ENCODE results near the gene STX18.

- TF ChIP-seq, protein P1, sequence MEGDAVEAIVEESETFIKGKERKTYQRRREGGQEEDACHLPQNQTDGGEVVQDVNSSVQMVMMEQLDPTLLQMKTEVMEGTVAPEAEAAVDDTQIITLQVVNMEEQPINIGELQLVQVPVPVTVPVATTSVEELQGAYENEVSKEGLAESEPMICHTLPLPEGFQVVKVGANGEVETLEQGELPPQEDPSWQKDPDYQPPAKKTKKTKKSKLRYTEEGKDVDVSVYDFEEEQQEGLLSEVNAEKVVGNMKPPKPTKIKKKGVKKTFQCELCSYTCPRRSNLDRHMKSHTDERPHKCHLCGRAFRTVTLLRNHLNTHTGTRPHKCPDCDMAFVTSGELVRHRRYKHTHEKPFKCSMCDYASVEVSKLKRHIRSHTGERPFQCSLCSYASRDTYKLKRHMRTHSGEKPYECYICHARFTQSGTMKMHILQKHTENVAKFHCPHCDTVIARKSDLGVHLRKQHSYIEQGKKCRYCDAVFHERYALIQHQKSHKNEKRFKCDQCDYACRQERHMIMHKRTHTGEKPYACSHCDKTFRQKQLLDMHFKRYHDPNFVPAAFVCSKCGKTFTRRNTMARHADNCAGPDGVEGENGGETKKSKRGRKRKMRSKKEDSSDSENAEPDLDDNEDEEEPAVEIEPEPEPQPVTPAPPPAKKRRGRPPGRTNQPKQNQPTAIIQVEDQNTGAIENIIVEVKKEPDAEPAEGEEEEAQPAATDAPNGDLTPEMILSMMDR (IDR thresholded peaks at IDR 0.05; ENCODE audit: borderline replicate concordance, extremely low read depth, low read length, poor library complexity, severe bottlenecking), result no peak
- TF ChIP-seq EZH2 (IDR thresholded peaks at IDR 0.05; ENCODE audit: borderline replicate concordance, low read depth, low read length, severe bottlenecking), result no peak
Observed at GRCh38 chr4:4507403-4507802, 34.4 kb downstream of the STX18 start.

Data from DND-41 (cell line).